Left ventricle myocardium inferior (tissue), 1 donor: ENCODE results near the gene GDF7. TPM values are rescaled to one million over a fixed set of nuclear protein-coding genes. Genes with fewer than 3 reads are reported as not detected.

Source experiments
- DNase-seq: peaks from one replicate; pipeline ENCODE4 v3.0.0-alpha.2; 2020
- H3K27ac ChIP-seq: fragments of 200-600 bp; replicated peaks from 2 replicates; pipeline ENCODE4 v1.8.0; 2021
- H3K27me3 ChIP-seq: fragments of 200-600 bp; 2 replicates; pipeline ENCODE4 v1.8.0; 2021; ENCODE audit warnings: low read depth
- H3K36me3 ChIP-seq: fragments of 200-600 bp; 2 replicates; pipeline ENCODE4 v1.8.0; 2021
- H3K4me1 ChIP-seq: fragments of 200-600 bp; 2 replicates; pipeline ENCODE4 v1.8.0; 2021
- H3K4me3 ChIP-seq: fragments of 200-600 bp; 2 replicates; pipeline ENCODE4 v1.8.0; 2021; ENCODE audit warnings: mild to moderate bottlenecking, moderate library complexity
- H3K9me3 ChIP-seq: fragments of 200-600 bp; replicated peaks from 2 replicates; pipeline ENCODE4 v1.8.0; 2021
- CTCF ChIP-seq: fragments of 200-600 bp; IDR thresholded peaks from 2 replicates; pipeline ENCODE4 v1.8.0; 2021; ENCODE audit warnings: antibody characterized with exemption, mild to moderate bottlenecking, borderline replicate concordance
- intact Hi-C: fragments of 100-400 bp; cut with micrococcal nuclease; formaldehyde crosslinking; loops from one replicate; pipeline ENCODE4 v1.11.0; 2022
- total RNA-seq: library from RNA; stranded (reverse); fragmentation: NEBNext Ultra II Directional; extraction: Animal tissue kit (Norgen Biotek cat#: 25700); gene quantifications from one replicate; pipeline ENCODE4 v1.2.1, GENCODE V29; 2021
- donor health status: DM: no; HTN: yes; CAD: no; lungs with severe emphysema.

The GDF7 gene
- total RNA-seq, 1 donor from 2014 or later: 0.58 TPM

GRCh38 chr2:20626392-20626697 is 40.6 kb upstream of the GDF7 start:
- Histone ChIP-seq H3K27ac (peak overlapping the region; percentile 95), H3K4me1 (peaks cover 69% of the 10 kb centered on the region), H3K27me3 (no peaks in the 10 kb centered on the region), H3K4me3 (no peak overlapping the region), H3K36me3 (peaks cover 44% of the 10 kb centered on the region), H3K9me3 (no peaks in the 10 kb centered on the region)
- DNase-seq: no peak
- intact Hi-C loops: no loop called here
- no peak for TF ChIP-seq CTCF

- H3K4me1 ChIP-seq: peaks cover 63% of the 10 kb centered on the region
- no peak overlapping the region for H3K4me3 ChIP-seq
- no peaks in the 10 kb centered on the region for H3K9me3 ChIP-seq
- H3K27ac ChIP-seq: peak overlapping the region; percentile 95
- peak; percentile 15 for DNase-seq
- H3K36me3 ChIP-seq: peaks cover 38% of the 10 kb centered on the region
- no peak for TF ChIP-seq CTCF
- no peaks in the 10 kb centered on the region for H3K27me3 ChIP-seq
- intact Hi-C loops: no loop called here
Measured at GRCh38 chr2:20626698-20627513, 40.0 kb upstream of the GDF7 start.

- peaks cover 29% of the 10 kb centered on the region for H3K36me3 ChIP-seq
- H3K9me3 ChIP-seq: no peaks in the 10 kb centered on the region
- H3K27me3 ChIP-seq: no peaks in the 10 kb centered on the region
- intact Hi-C loops: no loop called here
- no peak overlapping the region for H3K4me3 ChIP-seq
- no peak for TF ChIP-seq CTCF
- H3K27ac ChIP-seq: peak overlapping the region; percentile 95
- peaks cover 54% of the 10 kb centered on the region for H3K4me1 ChIP-seq
- DNase-seq: peak; percentile 8
Measured at GRCh38 chr2:20627712-20628380, 39.1 kb upstream of the GDF7 start.

GRCh38 chr2:20629181-20629580 is 37.8 kb upstream of the GDF7 start:
- no peak overlapping the region for H3K27ac ChIP-seq
- intact Hi-C loops: no loop called here
- H3K36me3 ChIP-seq: peaks cover 15% of the 10 kb centered on the region
- peaks cover 52% of the 10 kb centered on the region for H3K4me1 ChIP-seq
- TF ChIP-seq CTCF: no peak
- no peak for DNase-seq
- H3K4me3 ChIP-seq: no peak overlapping the region
- no peaks in the 10 kb centered on the region for H3K9me3 ChIP-seq
- no peaks in the 10 kb centered on the region for H3K27me3 ChIP-seq

GRCh38 chr2:20629581-20630171 is 37.3 kb upstream of the GDF7 start:
- H3K4me3 ChIP-seq: no peak overlapping the region
- intact Hi-C loops: no loop called here
- TF ChIP-seq CTCF: no peak
- no peaks in the 10 kb centered on the region for H3K27me3 ChIP-seq
- H3K9me3 ChIP-seq: no peaks in the 10 kb centered on the region
- peaks cover 10% of the 10 kb centered on the region for H3K36me3 ChIP-seq
- H3K4me1 ChIP-seq: peaks cover 52% of the 10 kb centered on the region
- DNase-seq: peak; percentile 14
- H3K27ac ChIP-seq: no peak overlapping the region
